Neural cell (in vitro differentiated cells): ENCODE measurements around the gene RPN1. TPM values are rescaled to one million over a fixed set of nuclear protein-coding genes. Genes with fewer than 3 reads are reported as not detected.

ENCODE experiments used
- H2AFZ ChIP-seq: fragments of 200-600, 300-800 bp; sonication (generic), shearing (Covaris generic); 2 replicates; pipeline ENCODE4 v1.6.0; 2014; ENCODE audit warnings: low read depth, mild to moderate bottlenecking, antibody characterized with exemption, low read length, moderate library complexity
- H3F3A ChIP-seq: fragments of 200-600 bp; shearing (Covaris generic); 2 replicates; pipeline ENCODE4 v1.6.1; 2016; ENCODE audit warnings: mild to moderate bottlenecking, moderate library complexity, mixed read lengths, antibody characterized with exemption, low read length; ENCODE audit not compliant: insufficient read depth, poor library complexity, severe bottlenecking
- H3K27ac ChIP-seq: fragments of 200-600, 300-800 bp; sonication (generic), shearing (Covaris generic); 2 replicates; pipeline ENCODE4 v1.5.1; 2014; ENCODE audit warnings: mild to moderate bottlenecking, low read length, moderate library complexity
- H3K27me3 ChIP-seq: fragments of 300-800, 200-600 bp; sonication (generic), shearing (Covaris generic); 2 replicates; pipeline ENCODE4 v1.6.0; 2014; ENCODE audit warnings: mild to moderate bottlenecking, low read depth, low read length, moderate library complexity; ENCODE audit not compliant: insufficient read depth
- H3K36me3 ChIP-seq: fragments of 300-800, 200-600 bp; sonication (generic), shearing (Covaris generic); 2 replicates; pipeline ENCODE4 v1.5.1; 2014; ENCODE audit warnings: mild to moderate bottlenecking, antibody characterized with exemption, low read length, moderate library complexity; ENCODE audit not compliant: insufficient read depth
- H3K4me2 ChIP-seq: fragments of 300-800, 200-600 bp; sonication (generic), shearing (Covaris generic); 2 replicates; pipeline ENCODE4 v1.6.0; 2014; ENCODE audit warnings: mild to moderate bottlenecking, low read length
- H3K4me3 ChIP-seq: fragments of 300-800, 200-600 bp; sonication (generic), shearing (Covaris generic); 2 replicates; pipeline ENCODE4 v1.5.1; 2014; ENCODE audit warnings: mild to moderate bottlenecking, low read length, moderate library complexity
- H3K79me2 ChIP-seq: fragments of 200-600 bp; shearing (Covaris generic); replicated peaks from 2 replicates; pipeline ENCODE4 v1.6.0; 2014; ENCODE audit warnings: mild to moderate bottlenecking, low read length, moderate library complexity; ENCODE audit not compliant: insufficient read depth
- H3K9ac ChIP-seq: fragments of 300-800, 200-600 bp; sonication (generic), shearing (Covaris generic); 2 replicates; pipeline ENCODE4 v1.6.1; 2016; ENCODE audit warnings: mild to moderate bottlenecking, low read length, mixed read lengths
- H3K9me2 ChIP-seq: fragments of 200-600 bp; shearing (Covaris generic); 2 replicates; pipeline ENCODE4 v1.6.1; 2016; ENCODE audit warnings: mild to moderate bottlenecking, low read length, mixed read lengths; ENCODE audit not compliant: insufficient read depth
- H3K9me3 ChIP-seq: fragments of 200-600, 300-800 bp; sonication (generic), shearing (Covaris generic); 2 replicates; pipeline ENCODE4 v1.6.1; 2016; ENCODE audit warnings: mild to moderate bottlenecking, mixed run types, low read length, moderate library complexity, mixed read lengths
- H4K20me1 ChIP-seq: fragments of 200-600 bp; shearing (Covaris generic); 2 replicates; pipeline ENCODE4 v1.6.1; 2016; ENCODE audit warnings: mild to moderate bottlenecking, mixed run types; ENCODE audit not compliant: insufficient read depth
- CTCF ChIP-seq: fragments of 450-650 bp; IDR thresholded peaks from 2 replicates; pipeline ENCODE4 v1.5.1; 2014; ENCODE audit warnings: antibody characterized with exemption, mild to moderate bottlenecking, moderate library complexity; ENCODE audit not compliant: poor library complexity, severe bottlenecking
- EP300 ChIP-seq: fragments of 450-650 bp; conservative IDR thresholded peaks from 2 replicates; pipeline ENCODE4 v1.6.1; 2014; ENCODE audit warnings: antibody characterized with exemption, mild to moderate bottlenecking, moderate library complexity; ENCODE audit not compliant: poor library complexity, severe bottlenecking
- EZH2 ChIP-seq: fragments of 200-600, 300-800 bp; shearing (Covaris generic), sonication (generic); IDR thresholded peaks from 2 replicates; pipeline ENCODE4 v1.6.1; 2014; ENCODE audit warnings: antibody characterized with exemption, low read length, borderline replicate concordance, mild to moderate bottlenecking; ENCODE audit not compliant: insufficient read depth, poor library complexity, severe bottlenecking
- MXI1 ChIP-seq: fragments of 450-650 bp; conservative IDR thresholded peaks from 2 replicates; pipeline ENCODE4 v1.6.1; 2014; ENCODE audit warnings: antibody characterized with exemption, mild to moderate bottlenecking; ENCODE audit not compliant: poor library complexity, severe bottlenecking
- POLR2AphosphoS5 ChIP-seq: IDR thresholded peaks from 2 replicates; pipeline ENCODE4 v1.6.1; 2012
- RAD21 ChIP-seq: fragments of 450-650 bp; conservative IDR thresholded peaks from 2 replicates; pipeline ENCODE4 v1.6.1; 2014; ENCODE audit warnings: antibody characterized with exemption, mild to moderate bottlenecking, moderate library complexity
- REST ChIP-seq: IDR thresholded peaks from 2 replicates; pipeline ENCODE4 v1.6.1; 2012; ENCODE audit warnings: borderline replicate concordance
- SMC3 ChIP-seq: fragments of 450-650 bp; conservative IDR thresholded peaks from 2 replicates; pipeline ENCODE4 v1.6.1; 2014; ENCODE audit warnings: antibody characterized with exemption, mild to moderate bottlenecking, moderate library complexity; ENCODE audit not compliant: poor library complexity
- TAF1 ChIP-seq: IDR thresholded peaks from 2 replicates; pipeline ENCODE4 v1.6.1; 2012; ENCODE audit warnings: low read depth
- polyA plus RNA-seq: library from polyadenylated mRNA; depleted of rRNA; stranded (reverse); fragments of >200 nt; gene quantifications from 2 replicates; pipeline ENCODE4 v1.2.3, GENCODE V29; 2014

The RPN1 gene
- polyA plus RNA-seq, 1 donor from 2014 or later: 201 TPM

GRCh38 chr3:128625409-128625945, 25.1 kb downstream of the RPN1 start:
- TF ChIP-seq TAF1 (no peak), CTCF (no peak), REST (no peak), POLR2AphosphoS5 (no peak), SMC3 (no peak), EP300 (no peak), EZH2 (no peak)
- Histone ChIP-seq H3K79me2 (no peaks in the 10 kb centered on the region), H3K27ac (no peak overlapping the region), H3K9me3 (no peaks in the 10 kb centered on the region), H3K36me3 (no peaks in the 10 kb centered on the region), H4K20me1 (no peaks in the 10 kb centered on the region), H3K9me2 (no peaks in the 10 kb centered on the region), H3K4me3 (no peak overlapping the region), H3F3A (no peaks in the 10 kb centered on the region), H2AFZ (no peak overlapping the region), H3K4me2 (no peak overlapping the region), H3K9ac (no peak overlapping the region), H3K27me3 (no peaks in the 10 kb centered on the region)

- no peak overlapping the region for H3K27ac ChIP-seq
- TF ChIP-seq EZH2: no peak
- TF ChIP-seq POLR2AphosphoS5: no peak
- TF ChIP-seq REST: no peak
- no peak for TF ChIP-seq RAD21
- no peak for TF ChIP-seq EP300
- no peak for TF ChIP-seq CTCF
- TF ChIP-seq SMC3: no peak
- no peak for TF ChIP-seq TAF1
- TF ChIP-seq MXI1: no peak
- H3K9me3 ChIP-seq: no peaks in the 10 kb centered on the region
- H3K9ac ChIP-seq: no peak overlapping the region
- no peak overlapping the region for H2AFZ ChIP-seq
- H3K4me3 ChIP-seq: no peak overlapping the region
- no peaks in the 10 kb centered on the region for H3K27me3 ChIP-seq
- H3K9me2 ChIP-seq: no peaks in the 10 kb centered on the region
- no peaks in the 10 kb centered on the region for H4K20me1 ChIP-seq
- no peak overlapping the region for H3K4me2 ChIP-seq
- H3F3A ChIP-seq: no peaks in the 10 kb centered on the region
- no peaks in the 10 kb centered on the region for H3K79me2 ChIP-seq
- H3K36me3 ChIP-seq: no peaks in the 10 kb centered on the region
Measured at GRCh38 chr3:128624526-128625138, 26.0 kb downstream of the RPN1 start.
